ENCODE data around the gene NCKAP5.

GRCh38 chr2:133342286-133343017 lies 225.8 kb downstream of the NCKAP5 start:
- TF ChIP-seq CTCF (IDR thresholded peaks at IDR 0.05; ENCODE audit: low read depth, low read length, missing input control): no peak
- no peak for TF ChIP-seq REST (IDR thresholded peaks at IDR 0.05)
- no peak for TF ChIP-seq MAX (IDR thresholded peaks at IDR 0.05)
- TF ChIP-seq ATF3 (IDR thresholded peaks at IDR 0.05): no peak
- TF ChIP-seq RAD21 (IDR thresholded peaks at IDR 0.05): no peak
- no peak for TF ChIP-seq JUND (IDR thresholded peaks at IDR 0.05)
- TF ChIP-seq RXRA (IDR thresholded peaks at IDR 0.05): no peak
